RKO (cell line): ENCODE data around the gene DTX2.
"Not testable (repeated sequence)": the region's sequence is repeated elsewhere in the genome, so short reads cannot be mapped to it uniquely, and the experiment has no call there.

ENCODE experiments used
- DNase-seq: peaks from one replicate; pipeline ENCODE4 v3.0.0-alpha.2; 2016; ENCODE audit warnings: low spot score

Gene DTX2

DNA sequence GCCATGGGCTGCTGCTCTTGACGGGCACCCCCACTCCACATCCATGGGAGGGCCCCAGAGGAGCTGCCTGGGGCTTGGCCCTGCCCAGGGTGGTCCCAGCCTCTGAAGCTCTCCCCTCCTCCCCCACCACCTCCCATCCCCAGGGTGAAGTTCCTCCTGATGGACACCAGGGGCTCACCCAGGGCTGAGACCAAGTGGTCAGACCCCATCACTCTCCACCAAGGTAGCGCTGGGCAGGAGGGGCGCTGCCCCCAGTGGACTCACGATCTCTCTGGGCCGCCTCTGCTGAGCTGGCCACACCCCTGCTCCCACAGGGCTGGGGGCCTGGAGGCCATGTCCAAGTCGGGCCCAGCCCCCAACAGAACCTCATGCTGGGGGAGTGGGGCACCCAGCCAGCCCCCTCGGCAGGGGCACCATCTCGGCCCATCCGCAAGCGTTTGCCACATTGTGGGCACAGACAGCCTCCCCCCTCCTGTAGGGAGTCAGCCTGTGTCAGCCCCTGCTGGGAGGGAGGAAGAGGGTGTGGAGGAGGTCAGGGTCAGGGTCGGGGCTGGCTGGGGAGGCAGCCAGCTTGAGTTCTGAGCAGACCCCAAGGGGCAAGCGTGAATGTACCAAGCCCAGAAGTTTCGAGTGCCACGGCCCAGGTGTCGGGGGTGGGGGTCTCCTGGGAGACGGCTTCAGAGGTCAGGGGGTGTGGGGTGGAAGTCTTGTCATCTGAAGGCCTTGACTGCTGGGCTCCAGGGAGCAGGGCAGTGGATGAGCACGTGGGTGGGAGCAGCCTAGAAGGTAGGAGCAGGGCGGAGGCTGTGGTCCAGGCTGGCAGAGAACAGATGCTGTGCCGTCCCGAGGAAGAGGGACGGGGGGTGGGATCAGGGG, 51.7 kb downstream of the DTX2 start:
- DNase-seq, result peak; percentile 37

DNA sequence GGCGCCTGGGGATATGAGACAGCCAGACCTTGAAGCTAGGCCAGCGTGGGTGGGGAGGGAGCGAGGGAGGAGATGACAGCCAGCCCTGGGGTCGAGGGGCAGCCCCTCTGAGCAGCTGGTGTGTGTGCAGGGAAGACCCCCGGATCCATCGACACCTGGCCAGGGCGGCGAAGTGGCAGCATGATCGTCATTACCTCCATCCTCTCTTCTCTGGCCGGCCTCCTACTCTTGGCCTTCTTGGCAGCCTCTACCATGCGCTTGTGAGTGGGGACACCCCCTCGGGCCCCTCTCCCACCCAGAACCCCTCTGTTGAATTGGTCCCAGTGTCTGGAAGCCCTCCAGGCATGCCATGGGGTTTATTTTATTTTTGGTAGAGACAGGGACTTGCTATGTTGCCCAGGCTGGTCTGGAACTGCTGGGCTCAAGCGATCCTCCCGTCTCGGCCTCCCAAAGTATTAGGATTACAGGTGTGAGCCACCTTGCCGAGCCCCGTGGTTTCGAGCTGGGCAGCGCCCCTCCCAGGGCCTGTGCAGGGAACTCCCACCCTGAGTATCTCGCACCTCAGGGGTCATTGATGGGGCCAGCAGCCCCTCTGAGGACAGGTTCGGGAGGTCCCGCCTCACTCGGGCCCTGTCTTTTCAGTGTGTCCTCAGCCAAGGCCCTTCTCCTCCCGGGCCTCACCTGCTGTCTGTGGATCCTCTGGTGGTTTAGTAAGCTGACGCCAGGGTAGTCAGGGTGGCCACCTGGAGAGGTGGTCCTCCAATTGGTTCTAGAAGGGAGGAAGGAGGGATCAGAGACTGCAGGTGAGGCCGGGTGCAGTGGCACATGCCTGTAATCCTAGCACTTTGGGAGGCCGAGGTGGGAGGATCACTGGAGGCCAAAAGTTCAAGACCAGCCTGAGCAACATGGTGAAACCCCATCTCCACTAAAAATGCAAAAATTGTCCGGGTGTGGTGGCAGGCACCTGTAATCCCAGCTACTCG, 52.6 kb downstream of the DTX2 start:
- no peak for DNase-seq

DNA sequence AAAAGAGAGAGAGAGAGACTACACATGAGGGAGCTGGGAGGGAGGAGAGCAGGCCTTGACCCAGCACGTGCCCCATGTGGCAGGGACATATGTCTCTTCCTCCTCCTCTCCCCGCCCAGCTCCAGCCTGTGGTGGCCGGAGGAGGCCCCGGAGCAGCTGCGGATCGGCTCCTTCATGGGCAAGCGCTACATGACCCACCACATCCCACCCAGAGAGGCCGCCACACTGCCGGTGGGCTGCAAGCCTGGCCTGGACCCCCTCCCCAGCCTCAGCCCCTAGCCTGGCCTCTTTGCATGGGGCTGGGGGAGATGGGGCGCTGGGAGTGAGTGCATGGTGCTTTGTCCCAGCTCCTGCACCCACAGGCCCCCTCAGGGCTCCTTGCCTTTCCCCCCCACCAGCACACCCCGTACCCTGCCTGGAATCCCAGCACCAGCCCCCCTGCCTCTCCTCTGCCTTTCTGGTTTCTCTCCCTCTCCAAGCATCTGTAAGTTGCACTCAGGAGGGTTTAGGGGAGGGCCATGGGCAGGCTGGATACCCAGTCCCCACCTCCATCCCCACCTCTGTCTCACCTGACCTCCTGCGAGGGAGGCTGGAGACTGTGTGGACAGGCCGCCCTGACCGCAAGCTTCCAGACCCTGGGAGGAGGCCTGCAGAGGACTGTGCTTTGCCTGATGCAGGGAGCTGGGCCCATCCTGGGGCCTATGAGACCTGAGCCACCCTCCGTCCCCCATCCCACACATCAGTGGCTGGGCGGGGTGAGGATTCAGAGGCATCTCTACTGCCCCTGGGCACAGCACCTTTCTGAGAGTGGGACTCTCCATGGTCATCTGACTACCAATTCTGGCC, 53.6 kb downstream of the DTX2 start:
- no peak for DNase-seq

DNA sequence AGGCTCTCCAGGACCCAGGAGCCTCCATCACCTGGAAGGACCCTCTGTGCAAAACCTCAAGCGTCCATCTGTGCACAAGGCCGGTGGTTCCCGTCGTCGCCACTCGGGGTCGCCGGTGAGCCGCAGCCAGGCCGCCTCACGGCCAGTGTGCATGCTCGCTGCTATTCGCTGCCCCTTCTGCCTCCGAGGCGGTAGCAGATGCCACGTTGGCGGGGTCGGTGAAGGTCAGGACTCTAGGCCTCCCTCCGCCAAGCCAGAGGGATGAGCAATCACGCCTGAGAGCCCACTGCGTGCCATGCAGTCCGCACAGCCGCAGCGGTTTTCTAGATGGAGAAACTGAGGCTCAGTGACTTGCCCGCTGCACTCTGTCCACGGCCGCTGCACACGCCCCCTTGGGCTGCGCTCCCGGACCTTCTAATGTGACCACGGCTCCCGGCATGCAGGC, 54.5 kb downstream of the DTX2 start:
- no peak for DNase-seq

DNA sequence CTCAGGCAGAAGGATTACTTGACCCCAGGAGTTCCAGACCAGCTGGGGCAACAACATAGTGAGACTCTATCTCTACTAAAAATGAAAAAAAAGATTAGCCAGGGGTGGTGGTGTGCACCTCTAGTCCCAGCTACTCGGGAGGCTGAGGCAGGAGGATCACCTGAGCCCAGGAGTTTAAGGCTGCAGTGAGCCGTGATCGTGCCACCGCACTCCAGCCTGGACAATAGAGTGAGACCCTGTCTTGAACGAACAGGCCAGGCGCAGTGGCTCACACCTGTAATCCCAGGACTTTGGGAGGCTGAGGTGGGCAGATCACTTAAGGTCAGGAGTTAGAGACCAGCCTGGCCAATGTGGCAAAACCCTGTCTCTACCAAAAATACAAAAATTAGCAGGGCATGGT, 55.4 kb downstream of the DTX2 start:
- DNase-seq, result not testable (repeated sequence)

DNA sequence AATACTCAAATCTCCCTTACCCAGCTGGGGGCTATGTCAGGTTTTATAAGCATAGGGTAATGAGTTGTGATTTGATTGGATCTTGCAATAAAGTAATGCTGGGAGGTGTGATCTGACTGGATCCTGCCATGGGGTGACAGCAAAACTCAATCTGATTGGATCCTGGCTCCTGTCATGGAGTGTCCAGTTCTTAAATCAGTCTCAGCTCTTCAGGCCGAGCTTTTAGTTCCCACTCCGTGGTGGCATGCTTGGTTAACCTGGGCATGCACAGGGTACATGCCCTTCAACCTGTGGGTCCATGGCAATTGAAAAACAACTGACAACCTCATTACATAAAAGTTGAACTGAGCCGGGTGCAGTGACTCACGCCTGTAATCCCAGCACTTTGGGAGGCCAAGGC, 64.7 kb downstream of the DTX2 start:
- DNase-seq, result not testable (repeated sequence)

DNA sequence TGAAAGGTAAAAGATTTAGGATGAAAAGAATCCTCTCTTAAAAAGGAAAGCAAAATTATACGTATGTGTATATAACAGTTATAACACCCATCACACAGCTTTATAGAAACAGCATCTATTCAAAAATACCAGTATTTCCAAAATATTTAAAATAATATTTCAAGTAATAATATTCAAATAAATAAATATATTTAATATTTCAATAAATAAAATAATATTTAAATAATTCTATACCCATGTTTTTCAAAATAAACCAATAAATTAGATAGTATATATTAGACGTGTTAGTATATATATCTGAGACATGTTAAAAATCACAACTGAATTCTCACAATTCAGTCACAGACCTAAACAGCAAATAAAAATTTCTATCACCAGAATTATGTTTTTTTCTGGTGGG, 70.1 kb downstream of the DTX2 start:
- not testable (repeated sequence) for DNase-seq

DNA sequence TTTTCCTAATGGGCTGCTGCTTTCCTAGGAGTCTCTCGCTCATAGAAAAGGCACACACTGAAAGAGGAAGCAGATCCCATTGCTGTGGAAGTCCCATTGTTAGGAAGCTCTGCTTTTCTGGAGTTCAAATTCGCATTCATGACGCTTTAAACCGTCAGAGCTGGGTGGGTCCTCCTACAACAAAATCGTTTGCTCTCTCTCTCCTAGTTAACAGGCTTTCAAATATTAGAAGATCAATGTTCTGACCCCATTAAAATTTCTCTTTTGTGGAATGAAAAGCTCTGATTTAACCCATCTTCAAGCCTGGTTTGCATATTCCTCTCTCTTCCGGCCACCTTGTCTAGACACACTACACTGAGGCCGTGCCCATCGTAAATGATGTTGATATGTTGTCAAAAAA, 81.7 kb downstream of the DTX2 start, which contains the start of gene SPDYE16:
Gene SPDYE16 (minus strand): TSS at position 101 of the 400 bp plus-strand sequence. CDS start 1,838 bp downstream, outside the sequence.
- not testable (repeated sequence) for DNase-seq

DNA sequence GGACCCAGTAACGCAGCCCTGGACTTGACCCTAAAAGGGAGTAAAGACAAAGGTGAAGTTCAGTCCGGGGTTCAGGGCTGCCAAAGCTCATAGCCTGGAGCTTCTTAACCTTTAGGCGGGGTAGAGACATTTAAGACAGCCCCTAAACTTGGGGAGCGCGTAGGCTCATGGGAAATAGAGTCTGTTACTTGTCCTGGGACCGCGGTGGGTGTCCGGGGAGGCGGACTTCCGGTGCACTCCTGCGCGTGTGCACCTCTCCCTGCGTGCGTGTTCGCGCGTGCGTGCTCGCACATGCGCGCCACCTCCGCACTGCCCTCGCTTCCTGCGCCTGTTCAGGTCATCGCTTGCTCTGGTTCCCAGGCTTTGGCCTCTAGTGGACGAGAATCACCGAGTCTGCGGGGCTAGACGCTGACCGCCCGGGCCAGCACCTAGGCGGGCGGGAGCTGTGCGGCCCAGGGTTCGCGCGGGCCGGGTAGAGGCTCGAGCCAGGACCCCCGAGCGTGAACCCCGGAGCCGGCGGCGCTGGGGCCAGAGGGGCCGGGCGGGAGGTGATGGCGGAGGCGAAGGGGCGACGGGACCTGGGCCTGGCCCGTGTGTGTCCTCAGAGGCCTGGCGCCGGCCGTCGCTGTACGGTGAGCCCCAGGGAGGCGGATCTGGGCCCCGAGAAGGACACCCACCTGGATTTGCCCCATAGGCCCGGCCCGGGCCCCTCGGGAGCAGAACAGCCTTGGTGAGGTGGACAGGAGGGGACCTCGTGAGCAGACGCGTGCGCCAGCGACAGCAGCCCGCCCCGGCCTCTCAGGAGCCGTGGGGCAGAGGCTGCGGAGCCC, 87.7 kb downstream of the DTX2 start:
- DNase-seq, result peak; percentile 94

DNA sequence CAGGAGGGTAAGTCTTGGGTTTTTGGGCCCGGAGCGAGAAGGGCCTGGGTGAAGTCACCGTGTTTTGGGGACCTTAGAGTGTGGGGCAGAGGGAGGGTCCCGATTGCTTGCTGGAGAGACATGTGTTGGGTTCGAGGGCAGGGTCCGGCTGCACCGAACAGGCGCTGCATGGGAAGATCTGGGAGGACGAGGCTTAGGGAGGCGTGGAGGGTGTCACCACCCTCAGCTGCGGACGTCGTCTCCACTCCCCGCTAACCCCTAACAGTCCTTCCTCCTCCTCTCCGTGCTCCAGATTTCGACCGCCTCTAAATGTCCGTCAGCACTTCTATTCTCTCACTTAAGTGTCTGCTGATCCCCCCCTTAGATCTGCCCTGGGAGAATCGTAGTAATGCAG, 88.3 kb downstream of the DTX2 start:
- not testable (repeated sequence) for DNase-seq

DNA sequence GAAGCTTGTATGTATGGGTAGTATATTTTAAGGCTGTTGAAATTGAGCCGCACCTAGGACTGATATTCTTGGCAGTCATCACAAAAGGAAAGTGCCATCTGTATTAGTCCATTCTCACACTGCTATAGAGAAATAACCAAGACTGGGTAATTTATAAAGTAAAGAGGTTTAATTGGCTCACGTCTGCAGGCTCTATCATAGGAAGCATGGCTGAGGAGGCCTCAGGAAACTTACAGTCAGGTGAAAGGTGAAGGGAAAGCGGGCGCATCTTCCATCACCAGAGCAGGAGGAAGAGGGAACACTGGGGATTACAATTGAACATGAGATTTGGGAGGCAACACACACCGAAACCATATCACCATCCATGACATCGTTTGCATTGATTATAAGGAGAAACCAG, 90.5 kb downstream of the DTX2 start:
- not testable (repeated sequence) for DNase-seq
